Endothelial cell of umbilical vein (primary cell): Measurements from ENCODE around the gene ARID1B. TPM values are rescaled to one million over a fixed set of nuclear protein-coding genes. Genes with fewer than 3 reads are reported as not detected.

Experiments used
- BruUV-seq: library from RNA; stranded (reverse); fragments of 400-500 nt; replicated peaks from 2 replicates; lab custom pipeline; 2021; lab: Mats Ljungman, UMichigan
- CTCF ChIA-PET: fragments of 300-600, 350-600 bp; sonication (Branson Sonifier 250); formaldehyde crosslinking; loops from one replicate; lab custom pipeline; 2021; ENCODE audit warnings: antibody characterized with exemption, inconsistent platforms; lab: Charles Lee
- POLR2A ChIA-PET: fragments of 300-600, 350-600 bp; sonication (Branson Sonifier 250); formaldehyde crosslinking; loops from one replicate; lab custom pipeline; 2021; ENCODE audit warnings: antibody characterized with exemption, inconsistent platforms; lab: Charles Lee
- DNase-seq: peaks from one replicate; pipeline ENCODE4 v3.0.0-alpha.2; 2011; ENCODE audit warnings: low read depth, low spot score
- FAIRE-seq: peaks from 2 replicates; lab custom pipeline; 2011; peaks lifted over from hg19 to GRCh38; lab: Jason Lieb, UNC
- H2AFZ ChIP-seq: 2 replicates; pipeline ENCODE4 v1.6.0; 2012; ENCODE audit warnings: low read depth, low read length, control low read depth, inconsistent platforms
- H3K27ac ChIP-seq: 2 replicates; pipeline ENCODE4 v1.5.1; 2011; ENCODE audit warnings: low read depth, mild to moderate bottlenecking, control low read depth, low read length, moderate library complexity; ENCODE audit not compliant: insufficient read depth
- H3K27me3 ChIP-seq, 2 experiments: 2 replicates each; pipeline versions ENCODE4 v1.6.0 to v1.6.1; 2011; ENCODE audit warnings: low read length in 2 of 2, mixed read lengths in 1 of 2; ENCODE audit not compliant: control insufficient read depth in 2 of 2, insufficient read depth in 2 of 2
- H3K36me3 ChIP-seq, 2 experiments: 2 replicates in 1 of 2; 3 replicates in 1 of 2; pipeline ENCODE4 v1.5.1; 2011; ENCODE audit warnings: low read length in 2 of 2, mild to moderate bottlenecking in 1 of 2, moderate library complexity in 1 of 2; ENCODE audit not compliant: control insufficient read depth in 2 of 2, insufficient read depth in 2 of 2; ENCODE audit errors: extremely low read depth in 1 of 2
- H3K4me1 ChIP-seq: 3 replicates; pipeline ENCODE4 v1.5.1; 2011; ENCODE audit warnings: mild to moderate bottlenecking, low read length; ENCODE audit not compliant: control insufficient read depth, insufficient read depth; ENCODE audit errors: extremely low read depth
- H3K4me2 ChIP-seq: 2 replicates; pipeline ENCODE4 v1.6.1; 2011; ENCODE audit warnings: low read length, control low read depth, mixed read lengths; ENCODE audit not compliant: insufficient read depth
- H3K4me3 ChIP-seq, 3 experiments: fragments of 200-600 bp in 1 of 3; sonication (generic), shearing (Covaris generic) in 1 of 3; replicated peaks in 1 of 3; 2 replicates each; pipeline ENCODE4 v1.5.1; 2011 to 2016; ENCODE audit warnings: control low read depth in 3 of 3, low read length in 3 of 3, mild to moderate bottlenecking in 2 of 3, inconsistent platforms in 1 of 3, low read depth in 1 of 3, moderate library complexity in 1 of 3; ENCODE audit not compliant: insufficient read depth in 1 of 3
- H3K79me2 ChIP-seq: 2 replicates; pipeline ENCODE4 v1.6.0; 2012; ENCODE audit warnings: low read length, inconsistent platforms; ENCODE audit not compliant: control insufficient read depth, insufficient read depth
- H3K9ac ChIP-seq: replicated peaks from 2 replicates; pipeline ENCODE3; 2011; ENCODE audit warnings: low read length, control low read depth; ENCODE audit not compliant: insufficient read depth; ENCODE audit errors: extremely low read depth
- H3K9me1 ChIP-seq: replicated peaks from 3 replicates; pipeline ENCODE4 v1.6.0; 2011; ENCODE audit warnings: mild to moderate bottlenecking, low read length; ENCODE audit not compliant: control insufficient read depth, insufficient read depth; ENCODE audit errors: extremely low read depth
- H3K9me3 ChIP-seq: replicated peaks from 2 replicates; pipeline ENCODE4 v1.5.1; 2012; ENCODE audit warnings: low read length, inconsistent platforms; ENCODE audit not compliant: control insufficient read depth, insufficient read depth
- H4K20me1 ChIP-seq: replicated peaks from 2 replicates; pipeline ENCODE3; 2011; ENCODE audit warnings: mild to moderate bottlenecking, low read length; ENCODE audit not compliant: control insufficient read depth, insufficient read depth; ENCODE audit errors: extremely low read depth
- EZH2 ChIP-seq: IDR thresholded peaks from 2 replicates; pipeline ENCODE4 v1.6.1; 2012; ENCODE audit warnings: borderline replicate concordance, low read depth, mild to moderate bottlenecking, moderate library complexity, low read length, inconsistent platforms; ENCODE audit not compliant: severe bottlenecking
- FOS ChIP-seq: IDR thresholded peaks from 2 replicates; pipeline ENCODE4 v1.6.1; 2011; ENCODE audit warnings: mild to moderate bottlenecking, low read length, moderate library complexity, borderline replicate concordance; ENCODE audit not compliant: insufficient read depth
- GATA2 ChIP-seq: IDR thresholded peaks from 2 replicates; pipeline ENCODE4 v1.7.0; 2011; ENCODE audit warnings: low read depth, mild to moderate bottlenecking, moderate library complexity, mixed read lengths, low read length; ENCODE audit not compliant: insufficient read length, insufficient read depth
- JUN ChIP-seq: IDR thresholded peaks from 2 replicates; pipeline ENCODE4 v1.6.1; 2011; ENCODE audit warnings: borderline replicate concordance, low read depth; ENCODE audit not compliant: insufficient read length, insufficient read depth
- POLR2AphosphoS5 ChIP-seq: IDR thresholded peaks from 2 replicates; pipeline ENCODE4 v1.6.1; 2012; ENCODE audit warnings: low read depth, mild to moderate bottlenecking, control low read depth, low read length, moderate library complexity; ENCODE audit not compliant: insufficient read depth
- dilution Hi-C: fragments of 300-500 bp; cut with MboI; formaldehyde crosslinking; loops from one replicate; pipeline ENCODE4 v1.15.0; 2019; ENCODE audit warnings: low sequenced_read_pairs; ENCODE audit not compliant: extremely low pct_ligation_motif_present
- intact Hi-C: fragments of 100-400 bp; cut with micrococcal nuclease; formaldehyde crosslinking; loops from one replicate; pipeline ENCODE4 v1.10.0; 2022
- polyA plus RNA-seq, 4 experiments: library from polyadenylated mRNA; depleted of rRNA in 3 of 4; stranded (reverse) in 3 of 4; unstranded in 1 of 4; fragments of >200 nt; gene quantifications; 2 replicates each; pipeline versions ENCODE4 v1.2.1 to v1.2.3, GENCODE V29; 2011 to 2012; ENCODE audit warnings: missing spikeins in 1 of 4
- total RNA-seq: library from RNA; stranded (reverse); gene quantifications from 2 replicates; pipeline ENCODE4 v1.2.3, GENCODE V29; 2021
- TF ChIP-seq, protein P1 (sequence below): IDR thresholded peaks from 2 replicates; pipeline ENCODE4 v1.6.1; 2011; ENCODE audit not compliant: insufficient read depth, insufficient read length

Gene ARID1B
- total and polyA plus RNA-seq, 2 donors (not counting 3 experiments of a cell fraction or from before 2014, with no cell fraction given), result 21.8 to 89.5 TPM

DNA sequence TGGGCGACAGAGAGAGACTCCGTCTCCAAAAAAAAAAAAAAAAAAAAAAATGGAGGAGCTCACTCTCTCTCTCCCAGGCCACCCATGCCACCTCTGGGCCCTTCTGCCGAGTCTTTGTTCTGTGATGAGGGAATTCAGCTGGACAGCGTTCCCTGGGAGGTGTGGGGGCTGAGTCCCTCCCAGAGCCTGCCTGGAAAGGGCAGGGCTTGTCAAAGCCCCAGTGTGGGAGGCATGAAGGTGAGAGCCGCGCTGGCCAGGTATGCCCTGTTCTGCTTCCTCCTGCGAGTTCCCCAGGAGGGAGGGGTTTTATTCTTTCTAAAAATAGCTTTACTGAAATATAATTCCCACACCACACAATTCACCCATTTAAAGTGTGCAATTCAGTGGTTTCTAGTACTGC is 476.5 kb downstream of the ARID1B start:
- POLR2A ChIA-PET, result no interaction called here
- no peak overlapping the region for H3K27ac ChIP-seq
- CTCF ChIA-PET, result interaction anchor here (0.6 to 1.3 kb wide), 3 partner anchors 18 to 338 kb away, joined by 3 to 4 read pairs (median 4); no protein-coding TSS in a partner anchor

DNA sequence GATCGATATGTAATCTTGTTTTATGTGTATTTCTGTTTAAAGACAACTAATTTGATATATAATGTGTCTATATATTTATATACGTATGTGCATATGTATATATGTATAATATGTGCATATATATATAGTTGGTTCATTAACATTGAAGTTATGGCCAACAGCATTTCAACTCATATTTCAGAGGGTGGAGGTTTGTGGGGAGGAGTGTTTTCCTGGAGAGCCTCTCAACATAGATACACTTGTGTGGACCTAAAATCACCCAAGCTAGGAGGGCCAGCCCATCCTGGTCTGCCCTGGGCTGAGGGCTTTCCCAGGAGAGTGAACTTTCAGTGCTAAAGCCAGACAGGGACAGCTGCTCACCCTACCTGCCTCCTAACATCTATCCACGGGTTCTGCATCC is 477.4 kb downstream of the ARID1B start:
- intact Hi-C loops (no loop called here), dilution Hi-C loops (no loop called here)
- FAIRE-seq, result no peak
- ChIA-PET CTCF (no interaction called here), POLR2A (no interaction called here)
- peaks cover 14 to 27% of the 10 kb centered on the region in 2 experiments for H3K27me3 ChIP-seq
- BruUV-seq, result no TSS peak
- no peaks in the 10 kb centered on the region for H3K79me2 ChIP-seq
- no peak for DNase-seq
- H3K36me3 ChIP-seq, result no peaks in the 10 kb centered on the region
- H2AFZ ChIP-seq, result no peak overlapping the region
- no peak overlapping the region for H3K4me2 ChIP-seq
- H3K4me3 ChIP-seq, result no peak overlapping the region
- no peaks in the 10 kb centered on the region for H3K9me3 ChIP-seq
- no peaks in the 10 kb centered on the region for H3K4me1 ChIP-seq
- H3K9ac ChIP-seq, result no peak overlapping the region
- no peak for TF ChIP-seq GATA2
- TF ChIP-seq, protein P1, sequence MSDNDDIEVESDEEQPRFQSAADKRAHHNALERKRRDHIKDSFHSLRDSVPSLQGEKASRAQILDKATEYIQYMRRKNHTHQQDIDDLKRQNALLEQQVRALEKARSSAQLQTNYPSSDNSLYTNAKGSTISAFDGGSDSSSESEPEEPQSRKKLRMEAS, result no peak
- no peak for TF ChIP-seq EZH2
- H3K27ac ChIP-seq, result no peak overlapping the region
- H3K9me1 ChIP-seq, result no peaks in the 10 kb centered on the region
- no peaks in the 10 kb centered on the region for H4K20me1 ChIP-seq

More for the DNA sequence above, 476.5 kb downstream of the ARID1B start:
- intact Hi-C loops (no loop called here), dilution Hi-C loops (no loop called here)
- H3K9ac ChIP-seq, result no peak overlapping the region
- H4K20me1 ChIP-seq, result no peaks in the 10 kb centered on the region
- no peak for DNase-seq
- H3K27me3 ChIP-seq, result peaks cover 19 to 28% of the 10 kb centered on the region in 2 experiments
- H3K4me3 ChIP-seq, result no peak overlapping the region
- H3K36me3 ChIP-seq, result no peaks in the 10 kb centered on the region
- no peak overlapping the region for H3K4me2 ChIP-seq
- H3K9me1 ChIP-seq, result no peaks in the 10 kb centered on the region
- no peak overlapping the region for H2AFZ ChIP-seq
- no peak for FAIRE-seq
- TF ChIP-seq JUN, result no peak
- TF ChIP-seq EZH2, result no peak
- no peak for TF ChIP-seq POLR2AphosphoS5
- no peak for TF ChIP-seq FOS
- no peaks in the 10 kb centered on the region for H3K4me1 ChIP-seq
- H3K9me3 ChIP-seq, result no peaks in the 10 kb centered on the region
- H3K79me2 ChIP-seq, result no peaks in the 10 kb centered on the region
- no TSS peak for BruUV-seq
